ENCODE measurements around the gene CCDC85C. TPM values are rescaled to one million over a fixed set of nuclear protein-coding genes. Genes with fewer than 3 reads are reported as not detected.
A peak's percentile ranks its signal among the peaks of the same experiment; 100 is the strongest.

Gene CCDC85C
- total and polyA plus RNA-seq, 2 of the 8 experiments (the other 6 are each of a cell fraction or from before 2014, with no cell fraction given): 16.8 to 35.8 TPM

DNA sequence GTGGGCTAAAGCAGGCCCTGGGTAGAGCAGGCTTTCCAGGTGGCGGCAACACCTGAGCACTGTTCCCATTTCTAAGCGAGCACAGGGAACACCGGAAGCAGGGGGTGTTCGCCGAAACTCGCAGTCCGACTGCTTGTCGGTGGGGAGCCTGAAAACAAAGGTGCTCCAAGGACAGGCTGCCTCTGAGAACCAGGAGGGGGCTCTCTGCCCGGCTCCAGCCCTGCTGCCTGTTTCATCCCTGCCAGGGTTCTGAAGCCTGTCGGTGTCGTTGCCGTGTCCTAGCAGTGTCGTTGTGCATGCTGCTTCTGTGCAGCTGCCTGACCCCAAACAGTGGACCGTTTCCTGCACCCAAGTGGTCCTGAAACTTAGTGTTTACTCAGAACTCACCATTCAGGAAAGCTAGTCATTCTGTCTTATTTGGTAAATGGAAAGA, 101.0 kb downstream of the CCDC85C start (continued):
- TF ChIP-seq RAD21 (IDR thresholded peaks at IDR 0.05 in 1 of 2, conservative IDR thresholded peaks at IDR 0.05 in 1 of 2; ENCODE audit: low read depth in 2 of 2, low read length in 2 of 2) (peak in 1 of 2 experiments; percentile 39; a peak in 2 of 4 replicates), SUZ12 (IDR thresholded peaks at IDR 0.05; ENCODE audit: low read length) (no peak), KDM1A (IDR thresholded peaks at IDR 0.05; ENCODE audit: borderline replicate concordance, low read length) (no peak), SIX5 (IDR thresholded peaks at IDR 0.05; ENCODE audit: low read depth, low read length) (no peak), JUN (IDR thresholded peaks at IDR 0.05; ENCODE audit: low read depth, low read length) (no peak), RXRA (IDR thresholded peaks at IDR 0.05; ENCODE audit: insufficient read depth, low read depth, low read length) (no peak), FOSL1 (IDR thresholded peaks at IDR 0.05; ENCODE audit: insufficient read depth, low read depth, low read length) (no peak), KDM4A (IDR thresholded peaks at IDR 0.05; ENCODE audit: low read depth, low read length, severe bottlenecking) (no peak), JUND (IDR thresholded peaks at IDR 0.05; ENCODE audit: low read length) (no peak), CBX8 (IDR thresholded peaks at IDR 0.05; ENCODE audit: borderline replicate concordance, low read depth, low read length) (no peak), SP4 (IDR thresholded peaks at IDR 0.05; ENCODE audit: low read length) (no peak), SIN3A (conservative IDR thresholded peaks at IDR 0.05 in 1 of 2, IDR thresholded peaks at IDR 0.05 in 1 of 2; ENCODE audit: low read depth in 1 of 2, low read length in 2 of 2) (no peak), NRF1 (IDR thresholded peaks at IDR 0.05; ENCODE audit: low read depth, low read length) (no peak), HDAC6 (IDR thresholded peaks at IDR 0.05; ENCODE audit: low read depth, low read length) (no peak)
- TF ChIP-seq, protein P1, sequence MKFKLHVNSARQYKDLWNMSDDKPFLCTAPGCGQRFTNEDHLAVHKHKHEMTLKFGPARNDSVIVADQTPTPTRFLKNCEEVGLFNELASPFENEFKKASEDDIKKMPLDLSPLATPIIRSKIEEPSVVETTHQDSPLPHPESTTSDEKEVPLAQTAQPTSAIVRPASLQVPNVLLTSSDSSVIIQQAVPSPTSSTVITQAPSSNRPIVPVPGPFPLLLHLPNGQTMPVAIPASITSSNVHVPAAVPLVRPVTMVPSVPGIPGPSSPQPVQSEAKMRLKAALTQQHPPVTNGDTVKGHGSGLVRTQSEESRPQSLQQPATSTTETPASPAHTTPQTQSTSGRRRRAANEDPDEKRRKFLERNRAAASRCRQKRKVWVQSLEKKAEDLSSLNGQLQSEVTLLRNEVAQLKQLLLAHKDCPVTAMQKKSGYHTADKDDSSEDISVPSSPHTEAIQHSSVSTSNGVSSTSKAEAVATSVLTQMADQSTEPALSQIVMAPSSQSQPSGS (IDR thresholded peaks at IDR 0.05; ENCODE audit: low read length): no peak
- TF ChIP-seq, protein P2, sequence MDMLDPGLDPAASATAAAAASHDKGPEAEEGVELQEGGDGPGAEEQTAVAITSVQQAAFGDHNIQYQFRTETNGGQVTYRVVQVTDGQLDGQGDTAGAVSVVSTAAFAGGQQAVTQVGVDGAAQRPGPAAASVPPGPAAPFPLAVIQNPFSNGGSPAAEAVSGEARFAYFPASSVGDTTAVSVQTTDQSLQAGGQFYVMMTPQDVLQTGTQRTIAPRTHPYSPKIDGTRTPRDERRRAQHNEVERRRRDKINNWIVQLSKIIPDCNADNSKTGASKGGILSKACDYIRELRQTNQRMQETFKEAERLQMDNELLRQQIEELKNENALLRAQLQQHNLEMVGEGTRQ (IDR thresholded peaks at IDR 0.05; ENCODE audit: low read length): no peak

Measured in H1 (cell line).